Heart left ventricle (tissue), 16 donors: ENCODE results near the gene TFPI2. TPM values are rescaled to one million over a fixed set of nuclear protein-coding genes. Genes with fewer than 3 reads are reported as not detected.

Experiments used
- ATAC-seq, 4 donors: fragments of 200-7000 bp; cut with Tn5 transposase; one replicate each; pipeline ENCODE4 v1.9.1; 2020 to 2022; ENCODE audit warnings: moderate library complexity in 4 of 4, mild to moderate bottlenecking in 3 of 4, moderate number of reproducible peaks in 1 of 4
- DNase-seq, 5 donors: peaks; one replicate each; pipeline ENCODE4 v3.0.0-alpha.2; 2020
- H3K27ac ChIP-seq, 12 donors: fragments of 200-600 bp; sonication (generic) in 4 of 12; one replicate each; pipeline versions ENCODE4 v1.5.0 to v1.8.0; 2016 to 2022; ENCODE audit warnings: mild to moderate bottlenecking in 2 of 12
- H3K27me3 ChIP-seq, 9 donors: fragments of 200-600 bp; sonication (generic) in 2 of 9; one replicate each; pipeline versions ENCODE4 v1.5.1 to v1.8.0; 2016 to 2022; ENCODE audit warnings: mild to moderate bottlenecking in 3 of 9
- H3K36me3 ChIP-seq, 9 donors: fragments of 200-600 bp; sonication (generic) in 2 of 9; one replicate each; pipeline versions ENCODE4 v1.5.0 to v1.8.0; 2018 to 2022; ENCODE audit warnings: mild to moderate bottlenecking in 2 of 9
- H3K4me1 ChIP-seq, 12 donors: fragments of 200-600 bp; sonication (generic) in 4 of 12; one replicate each; pipeline versions ENCODE4 v1.5.0 to v1.8.0; 2016 to 2022; ENCODE audit warnings: mild to moderate bottlenecking in 3 of 12
- H3K4me3 ChIP-seq, 12 donors: fragments of 200-600 bp; sonication (generic) in 4 of 12; one replicate each; pipeline versions ENCODE4 v1.5.0 to v1.8.0; 2017 to 2022; ENCODE audit warnings: mild to moderate bottlenecking in 9 of 12, moderate library complexity in 4 of 12
- H3K9me3 ChIP-seq, 12 donors: fragments of 200-600 bp; sonication (generic) in 4 of 12; one replicate each; pipeline versions ENCODE4 v1.5.0 to v1.8.0; 2016 to 2022; ENCODE audit warnings: mild to moderate bottlenecking in 1 of 12
- POLR2A ChIP-seq, 2 donors: fragments of 450-650 bp; IDR thresholded peaks; one replicate each; pipeline ENCODE4 v1.6.1; 2017; ENCODE audit warnings: antibody characterized with exemption in 2 of 2, mild to moderate bottlenecking in 2 of 2, moderate library complexity in 2 of 2
- WGBS, 4 donors: extraction: QIAGEN DNeasy Blood & Tissue Kit in 2 of 4; methylation state at CpG; one replicate each; pipeline versions ENCODE4 v1.1.5 to v1.1.7; 2013 to 2018; 5-methylcytosine and 5-hydroxymethylcytosine counted together
- intact Hi-C, 10 donors: fragments of 100-400 bp; cut with DNase I; formaldehyde crosslinking; loops; one replicate each; pipeline versions ENCODE4 v1.11.1 to v1.14.2; 2022
- polyA plus RNA-seq, 2 donors: library from polyadenylated mRNA; stranded (reverse); fragments of 200-250 nt; gene quantifications; one replicate each; pipeline ENCODE4 v1.2.3, GENCODE V29; 2013
- total RNA-seq, 9 donors: library from RNA; depleted of rRNA in 2 of 9; stranded (reverse); fragments of >200 nt in 2 of 9; fragmentation: NEBNext Ultra II Directional in 3 of 9; extraction: Animal tissue kit (Norgen Biotek cat#: 25700) in 3 of 9; gene quantifications; one replicate each; pipeline versions ENCODE4 v1.1.0 to v1.2.4, GENCODE V29; 2016 to 2023
- TF ChIP-seq, protein P1 (sequence below), 12 donors: fragments of 200-600 bp; sonication (generic) in 4 of 12; IDR thresholded peaks; one replicate each; pipeline versions ENCODE4 v1.5.0 to v1.8.0; 2018 to 2022; ENCODE audit warnings: antibody characterized with exemption in 12 of 12, mild to moderate bottlenecking in 5 of 12
- donor health status: ischemic (EF 13 %, LVEDD 7.1; RV severe dilation, severe dysfunction).
- donor health status: healthy with polysubstance abuse.
- donor health status: DM: no; HTN: yes; CAD: no.
- donor health status: DM: no; HTN: no; CAD: no.
- donor health status: ischemic (EF 25% LVEDD 6.9; RV normal size, moderate dysfunction).
- donor health status: ischemic (EF 25% LVEDD 5.7; RV mildly dilated, moderate dysfunction).
- donor health status: healthy.
- donor health status: DM: yes; HTN: yes; CAD: no.
- donor health status: ischemic (EF 35%, LVEDD 5.7; RV mildly dilated, moderate dysfunction).
- donor health status: nonischemic (EF 11% LVEDD 7.7; RV severe dilation, severe dysfunction).
- donor health status: DM: yes; HTN: yes; CAD: no.
- donor health status: PGD.
- donor health status: ischemic (EF 29% LVEDD 5.4; RV normal size, mild dysfunction).
- donor health status: nonischemic (EF 23%, LVEDD 6.1; RV moderate dilation, normal function).

Gene TFPI2
- total and polyA plus RNA-seq, 11 donors: 0.92 to 26.8 (median 1.9) TPM

DNA sequence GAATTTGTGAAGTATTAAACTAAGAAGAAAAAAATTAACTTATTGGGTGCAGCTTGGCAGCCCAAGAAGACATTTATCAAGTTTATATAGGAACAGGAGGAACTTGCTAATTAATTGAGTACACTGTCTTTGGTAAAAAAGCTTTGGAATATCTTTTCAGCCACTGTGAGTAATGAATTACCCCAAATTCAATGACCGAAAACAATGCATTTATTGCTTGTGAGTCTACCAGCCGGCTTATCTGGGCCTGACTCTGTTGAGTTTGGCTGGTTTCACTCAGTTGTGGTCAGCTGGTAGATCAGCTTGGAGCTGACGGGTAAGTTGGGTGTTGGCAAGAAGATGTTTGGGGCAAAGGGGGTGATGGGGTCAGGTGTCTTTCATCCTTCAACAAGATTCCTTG is 42.6 kb upstream of the TFPI2 start:
- Histone ChIP-seq H3K36me3 (no peaks in the 10 kb centered on the region), H3K4me1 (peaks cover 0 to 9% (median 0%) of the 10 kb centered on the region in 12 donors), H3K4me3 (no peak overlapping the region), H3K27ac (no peak overlapping the region), H3K27me3 (no peaks in the 10 kb centered on the region), H3K9me3 (no peaks in the 10 kb centered on the region)
- ATAC-seq (no peak), DNase-seq (no peak)
- intact Hi-C loops: no loop called here
- TF ChIP-seq, protein P1, sequence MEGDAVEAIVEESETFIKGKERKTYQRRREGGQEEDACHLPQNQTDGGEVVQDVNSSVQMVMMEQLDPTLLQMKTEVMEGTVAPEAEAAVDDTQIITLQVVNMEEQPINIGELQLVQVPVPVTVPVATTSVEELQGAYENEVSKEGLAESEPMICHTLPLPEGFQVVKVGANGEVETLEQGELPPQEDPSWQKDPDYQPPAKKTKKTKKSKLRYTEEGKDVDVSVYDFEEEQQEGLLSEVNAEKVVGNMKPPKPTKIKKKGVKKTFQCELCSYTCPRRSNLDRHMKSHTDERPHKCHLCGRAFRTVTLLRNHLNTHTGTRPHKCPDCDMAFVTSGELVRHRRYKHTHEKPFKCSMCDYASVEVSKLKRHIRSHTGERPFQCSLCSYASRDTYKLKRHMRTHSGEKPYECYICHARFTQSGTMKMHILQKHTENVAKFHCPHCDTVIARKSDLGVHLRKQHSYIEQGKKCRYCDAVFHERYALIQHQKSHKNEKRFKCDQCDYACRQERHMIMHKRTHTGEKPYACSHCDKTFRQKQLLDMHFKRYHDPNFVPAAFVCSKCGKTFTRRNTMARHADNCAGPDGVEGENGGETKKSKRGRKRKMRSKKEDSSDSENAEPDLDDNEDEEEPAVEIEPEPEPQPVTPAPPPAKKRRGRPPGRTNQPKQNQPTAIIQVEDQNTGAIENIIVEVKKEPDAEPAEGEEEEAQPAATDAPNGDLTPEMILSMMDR (IDR thresholded peaks at IDR 0.05): no peak
- TF ChIP-seq POLR2A (IDR thresholded peaks at IDR 0.05): no peak
- 87 to 96% (median 95%) methylated on average over 3 of the region's 3 CpGs for WGBS, 4 donors

- no peak overlapping the region for H3K4me3 ChIP-seq
- H3K4me1 ChIP-seq: peaks cover 0 to 22% (median 10%) of the 10 kb centered on the region in 12 donors
- no peak overlapping the region for H3K27ac ChIP-seq
- WGBS, 4 donors: 63 to 75% (median 73%) methylated on average over 3 of the region's 3 CpGs
- no peaks in the 10 kb centered on the region for H3K9me3 ChIP-seq
- no peak for DNase-seq
- no peaks in the 10 kb centered on the region for H3K27me3 ChIP-seq
- intact Hi-C loops: no loop called here
- H3K36me3 ChIP-seq: peaks cover 0 to 11% (median 4%) of the 10 kb centered on the region in 9 donors
- no peak for ATAC-seq
- TF ChIP-seq POLR2A (IDR thresholded peaks at IDR 0.05): no peak
- TF ChIP-seq, protein P1 (IDR thresholded peaks at IDR 0.05): no peak
Observed at GRCh38 chr7:93931655-93932054, 41.1 kb upstream of the TFPI2 start.

GRCh38 chr7:93927585-93927984 is 37.0 kb upstream of the TFPI2 start:
- no peak for DNase-seq
- peak overlapping the region in 9 of 12 donors; percentile 15 to 62 (median 45) for H3K27ac ChIP-seq
- H3K36me3 ChIP-seq: peaks cover 0 to 26% (median 17%) of the 10 kb centered on the region in 9 donors
- peak overlapping the region in 1 of 12 donors; percentile 1 for H3K4me3 ChIP-seq
- no peaks in the 10 kb centered on the region for H3K27me3 ChIP-seq
- H3K4me1 ChIP-seq: peaks cover 0 to 31% (median 11%) of the 10 kb centered on the region in 12 donors
- 52 to 67% (median 56%) methylated on average over 3 of the region's 3 CpGs for WGBS, 4 donors
- intact Hi-C loops: no loop called here
- ATAC-seq: peak in 2 of 4 donors; percentile 29 to 71
- no peaks in the 10 kb centered on the region for H3K9me3 ChIP-seq
- TF ChIP-seq, protein P1 (IDR thresholded peaks at IDR 0.05): no peak
- no peak for TF ChIP-seq POLR2A (IDR thresholded peaks at IDR 0.05)

DNA sequence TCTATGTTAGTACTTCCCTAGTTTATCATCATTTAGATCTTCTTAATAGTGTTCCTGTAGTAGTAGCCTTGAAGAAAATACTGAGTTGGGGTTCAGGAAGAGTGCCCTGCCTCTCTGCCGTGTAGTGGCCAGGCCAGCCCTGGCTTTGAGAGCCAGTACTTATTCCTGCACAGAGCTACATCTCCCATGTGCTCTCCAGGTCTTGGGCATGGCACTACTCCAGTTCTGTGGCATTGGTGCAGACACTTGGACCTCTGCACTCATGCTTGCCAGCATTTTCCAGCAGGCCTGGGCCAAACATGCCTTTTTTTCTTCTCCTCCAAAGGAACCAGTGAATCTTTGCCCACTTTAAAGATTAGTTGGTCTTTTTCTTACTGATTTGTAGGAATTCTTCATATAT is 36.2 kb upstream of the TFPI2 start:
- H3K9me3 ChIP-seq: no peaks in the 10 kb centered on the region
- peaks cover 0 to under 1% (median 0%) of the 10 kb centered on the region in 9 donors for H3K27me3 ChIP-seq
- no peak overlapping the region for H3K4me3 ChIP-seq
- H3K27ac ChIP-seq: peak overlapping the region in 8 of 12 donors; percentile 16 to 62 (median 48)
- H3K4me1 ChIP-seq: peaks cover 0 to 31% (median 12%) of the 10 kb centered on the region in 12 donors
- WGBS, 4 donors: 43 to 69% (median 59%) methylated on average over 1 of the region's 1 CpG
- intact Hi-C loops: no loop called here
- DNase-seq (peak in 1 of 5 donors; percentile 29), ATAC-seq (peak in 1 of 4 donors; percentile 56)
- TF ChIP-seq, protein P1 (IDR thresholded peaks at IDR 0.05): no peak
- no peak for TF ChIP-seq POLR2A (IDR thresholded peaks at IDR 0.05)
- H3K36me3 ChIP-seq: peaks cover 0 to 26% (median 17%) of the 10 kb centered on the region in 9 donors
